GM21381 (cell line): ENCODE measurements around the gene WDR1.
"Not testable (repeated sequence)": the region's sequence is repeated elsewhere in the genome, so short reads cannot be mapped to it uniquely, and the experiment has no call there.

Experiments
- ATAC-seq: cut with Tn5 transposase; IDR thresholded peaks from one replicate; pipeline ENCODE4 v1.9.1; 2021; ENCODE audit warnings: mild to moderate bottlenecking, moderate library complexity; ENCODE audit not compliant: unreplicated experiment

WDR1 gene

DNA sequence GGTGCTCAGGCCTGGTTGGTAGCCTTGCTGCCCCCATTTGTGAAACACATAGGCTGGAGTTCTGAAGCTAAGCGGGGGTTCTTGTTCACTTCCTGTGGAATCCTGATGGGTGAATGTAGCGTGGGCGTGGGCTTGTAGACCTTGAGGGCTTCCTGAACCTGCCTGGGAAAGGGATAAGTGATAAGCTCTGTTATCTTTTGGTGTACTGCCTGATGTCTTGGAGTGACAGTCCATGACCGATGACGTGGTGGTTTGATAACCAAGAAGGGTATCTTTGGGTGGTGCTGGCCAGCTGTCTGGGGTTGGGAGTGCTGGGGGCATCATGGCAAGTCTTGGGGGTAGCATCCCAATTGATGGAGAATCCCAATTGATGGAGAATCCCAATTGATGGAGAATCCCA lies 17.5 kb upstream of the WDR1 start:
- no peak for ATAC-seq

DNA sequence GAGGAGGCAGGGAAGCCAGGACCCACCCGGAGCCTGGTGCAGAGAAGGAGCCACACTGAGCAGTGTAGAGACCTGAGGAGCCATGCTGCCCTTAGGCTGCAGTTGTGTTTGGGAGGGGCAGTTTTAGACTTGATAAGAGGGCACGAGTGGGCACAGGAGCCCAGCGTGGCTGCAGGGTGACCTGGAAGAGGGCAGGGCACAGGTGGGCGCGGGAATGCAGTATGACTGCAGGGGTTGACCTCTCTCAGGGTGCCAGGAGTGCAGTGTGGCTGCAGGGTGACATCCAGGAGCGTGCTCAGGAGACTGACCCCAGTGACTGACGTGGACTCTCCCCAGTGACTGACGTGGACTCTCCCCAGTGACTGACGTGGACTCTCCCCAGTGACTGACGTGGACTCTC lies 14.6 kb upstream of the WDR1 start:
- no peak for ATAC-seq

- ATAC-seq: no peak
Measured at GRCh38 chr4:10130178-10130888, 13.7 kb upstream of the WDR1 start.

GRCh38 chr4:10129196-10130177 lies 12.9 kb upstream of the WDR1 start:
- ATAC-seq: no peak

DNA sequence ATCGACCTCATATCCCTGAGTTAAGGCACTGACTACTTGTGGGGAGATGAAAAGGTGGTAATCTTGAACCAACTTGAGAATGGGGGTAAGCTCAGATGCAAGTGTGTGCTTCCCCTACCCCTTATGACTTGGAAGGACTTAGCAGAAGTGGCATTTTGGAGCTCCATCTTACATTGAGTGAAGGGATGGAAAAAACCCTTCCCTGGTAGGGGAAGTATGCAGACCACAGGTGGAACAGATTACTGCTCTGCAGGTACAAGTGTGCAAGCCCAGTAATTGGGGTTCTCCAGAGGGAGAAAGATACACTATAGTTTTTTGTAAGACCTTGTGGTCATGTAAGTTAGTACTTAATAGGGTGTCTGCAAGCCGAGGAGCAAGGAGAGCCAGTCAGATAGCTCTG lies 12.2 kb upstream of the WDR1 start:
- no peak for ATAC-seq

DNA sequence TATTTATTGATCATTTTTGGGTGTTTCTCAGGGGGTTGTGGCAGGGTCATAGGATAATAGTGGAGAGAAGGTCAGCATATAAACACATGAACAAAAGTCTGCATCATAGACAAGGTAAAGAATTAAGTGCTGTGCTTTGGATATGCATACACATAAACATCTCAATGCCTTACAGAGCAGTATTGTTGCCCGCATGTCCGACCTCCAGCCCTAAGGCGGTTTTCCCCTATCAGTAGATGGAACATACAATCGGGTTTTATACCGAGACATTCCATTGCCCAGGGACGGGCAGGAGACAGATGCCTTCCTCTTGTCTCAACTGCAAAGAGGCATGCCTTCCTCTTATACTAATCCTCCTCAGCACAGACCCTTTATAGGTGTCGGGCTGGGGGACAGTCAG lies 10.9 kb upstream of the WDR1 start:
- not testable (repeated sequence) for ATAC-seq

DNA sequence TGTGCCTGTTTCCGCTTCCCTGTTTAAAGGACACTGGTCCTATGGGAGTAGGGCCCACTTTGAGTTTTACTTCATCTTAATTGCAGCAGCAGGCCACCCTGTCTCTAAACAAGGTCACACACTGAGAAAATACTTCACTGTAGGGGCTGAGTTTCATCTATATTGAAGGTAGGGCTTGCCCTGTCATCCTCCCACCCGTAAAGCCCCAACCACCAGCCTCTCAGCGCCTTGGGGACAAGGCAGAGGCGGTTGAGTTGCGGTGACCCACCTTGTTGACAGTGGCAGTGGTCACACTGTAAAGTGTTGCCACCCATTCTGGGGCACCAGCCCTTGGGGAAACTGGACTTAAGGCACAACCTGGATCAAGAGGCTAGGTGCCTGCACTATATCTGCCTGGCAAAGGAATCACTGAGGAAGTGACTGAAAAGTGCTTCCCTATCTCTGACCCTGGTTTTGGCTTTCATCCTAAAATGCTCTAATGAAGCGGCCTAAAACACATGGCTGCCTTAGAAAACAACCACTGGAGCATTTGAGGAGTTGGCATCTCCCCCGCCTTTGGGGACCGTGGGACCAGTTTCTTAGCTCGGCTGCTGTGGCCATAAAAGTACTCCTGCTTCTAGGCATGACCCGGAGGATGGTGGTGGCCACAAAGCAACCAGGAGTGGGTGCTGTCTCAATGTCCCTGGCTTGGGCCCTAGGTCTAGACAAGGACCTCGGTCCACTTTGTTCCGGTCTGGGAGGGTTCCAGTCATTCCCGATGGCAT lies 7.8 kb upstream of the WDR1 start:
- ATAC-seq: no peak

GRCh38 chr4:10123227-10124101 lies 6.9 kb upstream of the WDR1 start:
- ATAC-seq: no peak

GRCh38 chr4:10122236-10122932 lies 5.8 kb upstream of the WDR1 start:
- ATAC-seq: no peak

DNA sequence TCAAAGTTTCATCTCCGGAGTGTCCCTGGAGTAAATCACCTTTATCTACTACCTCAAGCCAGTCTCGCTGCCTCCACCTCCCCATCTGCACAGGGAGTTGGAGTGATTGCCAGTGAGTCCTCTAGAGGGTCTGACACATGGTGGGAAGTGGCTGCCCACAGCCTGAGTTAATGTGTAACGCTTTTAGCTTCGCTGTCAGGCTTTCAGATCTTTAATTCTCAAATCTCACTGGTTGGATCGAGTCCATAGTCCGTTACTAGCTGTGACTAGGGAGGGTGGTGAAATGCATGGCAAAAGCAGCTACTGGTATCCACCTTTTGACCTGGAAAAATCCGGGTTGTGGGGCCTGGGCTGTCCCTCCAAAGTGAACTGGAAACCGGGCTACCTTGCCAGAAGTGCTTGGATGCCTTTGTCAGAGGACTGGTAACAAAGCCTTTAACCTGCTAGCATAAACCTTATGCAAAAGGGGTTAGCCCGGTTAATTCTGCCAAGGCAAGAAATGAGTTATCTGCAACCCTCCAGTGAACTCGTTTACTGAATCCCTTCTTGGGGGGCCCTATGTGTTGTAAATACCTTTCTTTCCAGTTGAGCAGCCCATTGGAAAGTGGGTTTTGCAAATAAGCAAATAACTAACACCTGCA lies 5.1 kb upstream of the WDR1 start:
- no peak for ATAC-seq

DNA sequence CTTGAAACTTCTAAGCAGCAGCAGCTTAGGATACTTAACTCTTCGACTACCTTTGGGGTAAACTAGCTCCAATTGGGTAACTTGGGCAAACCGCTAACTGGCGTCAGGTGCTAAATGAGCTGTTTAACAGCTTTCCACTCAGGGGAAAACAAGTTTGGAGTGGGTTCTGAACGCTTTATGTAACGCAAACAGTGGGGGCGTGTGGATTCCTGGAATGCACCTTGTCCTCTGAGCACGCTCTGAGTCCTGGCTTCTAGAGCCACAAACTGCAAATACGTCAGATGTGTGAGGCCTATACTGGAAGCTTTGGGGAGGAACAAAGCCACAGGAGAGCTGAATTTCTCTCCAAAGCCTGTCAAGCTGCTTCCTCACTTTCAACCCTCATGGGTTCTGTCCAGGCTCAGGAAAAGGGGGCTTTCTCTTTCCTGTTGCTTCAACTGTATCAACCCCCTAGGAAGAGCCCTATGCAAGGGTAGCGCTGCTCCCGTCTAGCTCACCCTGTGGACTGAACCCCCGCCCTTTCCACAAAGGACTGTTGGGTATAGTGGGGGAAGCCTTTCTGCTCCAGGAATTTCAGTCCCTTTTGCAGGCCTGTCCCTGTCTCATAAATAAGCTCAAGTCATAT lies 4.5 kb upstream of the WDR1 start:
- ATAC-seq: no peak

DNA sequence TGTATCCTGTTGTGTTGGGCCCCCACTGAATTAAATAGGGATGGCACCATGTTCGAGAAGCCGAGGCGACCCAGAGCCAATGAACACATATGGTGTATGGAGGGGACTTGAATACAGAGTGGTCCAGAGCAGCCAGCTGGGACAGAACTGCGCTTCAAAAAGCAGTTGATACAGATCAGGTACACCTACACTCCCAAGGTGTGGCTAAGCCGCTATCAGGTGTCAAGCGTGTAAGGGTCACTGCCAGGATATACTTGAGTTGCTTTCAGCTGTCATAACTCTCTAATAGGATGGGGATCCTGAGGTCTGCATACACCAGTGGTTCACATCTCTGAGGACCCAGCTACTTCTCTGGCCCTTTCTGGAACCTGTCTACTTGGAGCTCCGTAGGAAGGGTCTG lies 3.2 kb upstream of the WDR1 start:
- ATAC-seq: no peak

- ATAC-seq: no peak
Measured at GRCh38 chr4:10119278-10119677, 2.7 kb upstream of the WDR1 start.

DNA sequence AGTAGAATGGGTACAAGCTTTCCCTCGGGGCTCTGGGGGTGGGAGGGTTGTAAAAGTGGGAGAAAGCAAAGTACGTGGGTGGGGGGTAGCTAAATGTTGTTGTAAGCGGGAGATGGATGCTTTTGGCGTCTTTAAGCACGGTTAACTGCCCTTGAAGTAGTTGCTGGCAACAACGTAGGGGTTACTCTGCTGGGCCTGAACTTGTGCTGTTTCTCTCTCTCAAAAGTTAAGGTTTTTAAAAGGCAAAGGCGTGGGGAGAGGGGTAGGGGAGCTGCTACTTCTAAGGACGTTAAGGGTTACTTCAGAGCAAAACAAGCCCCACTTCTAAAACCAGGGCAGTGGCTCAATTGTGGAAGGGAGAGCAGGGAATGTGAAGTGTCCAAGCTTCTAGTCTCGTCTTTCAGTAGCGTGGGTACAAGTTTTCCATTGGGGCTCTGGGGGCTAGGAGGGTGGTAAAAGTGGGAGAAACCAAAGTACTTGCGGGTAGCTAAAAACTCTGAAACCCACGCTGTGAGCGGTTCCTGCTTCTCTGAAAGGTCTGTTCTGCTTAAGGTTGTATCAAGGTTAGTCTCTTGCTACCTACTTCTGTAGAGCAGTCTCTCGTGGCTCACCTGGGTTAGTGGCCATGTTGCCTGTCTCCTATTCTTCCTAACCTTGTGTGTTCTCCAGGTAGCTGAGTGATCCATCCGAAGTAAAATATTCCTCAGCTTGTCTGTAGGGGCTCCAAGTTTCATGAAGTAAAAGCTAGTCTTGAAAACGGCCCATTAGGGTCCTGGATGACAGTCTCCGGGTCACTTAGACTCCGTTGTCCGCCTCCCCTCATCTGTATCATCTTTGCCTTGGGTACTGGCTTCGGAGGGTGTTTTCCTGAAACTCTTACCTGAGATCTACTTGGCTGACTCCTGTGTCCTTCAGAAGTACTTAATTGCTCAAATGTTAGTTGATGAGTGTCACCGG lies 1.7 kb upstream of the WDR1 start:
- ATAC-seq: no peak

DNA sequence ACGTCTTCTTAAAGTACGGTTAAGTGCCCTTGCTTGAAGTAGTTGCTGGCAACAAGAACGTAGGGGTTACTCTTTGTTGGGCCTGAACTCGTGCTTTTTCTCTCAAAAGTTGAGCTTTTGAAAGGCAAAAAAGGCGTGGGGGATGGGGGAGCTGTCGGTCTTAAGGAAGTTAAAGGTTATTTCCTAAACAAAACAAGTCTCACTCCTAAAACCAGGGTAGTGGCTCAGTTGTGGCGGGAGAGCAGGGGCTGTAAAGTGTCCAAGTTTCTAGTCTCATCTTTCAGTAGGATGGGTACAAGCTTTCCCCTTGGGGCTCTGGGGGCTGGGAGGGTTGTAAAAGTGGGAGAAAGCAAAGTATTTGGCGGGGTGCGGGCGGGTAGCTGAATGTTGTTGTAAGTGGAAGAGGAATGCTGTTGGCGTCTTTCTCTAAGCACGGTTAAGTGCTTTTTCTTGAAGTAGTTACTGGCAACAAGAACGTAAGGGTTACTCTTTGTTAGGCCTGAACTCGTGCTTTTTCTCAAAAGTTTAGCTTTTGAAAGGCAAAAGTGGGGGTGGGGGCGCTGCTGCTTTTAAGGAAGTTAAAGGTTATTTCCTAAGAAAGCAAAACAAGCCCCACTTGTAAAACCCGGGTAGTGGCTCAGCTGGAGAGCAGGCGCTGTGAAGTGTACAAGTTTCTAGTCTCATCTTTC lies 904 bp upstream of the WDR1 start:
- no peak for ATAC-seq

- peak; percentile 40 for ATAC-seq
Measured at GRCh38 chr4:10115797-10116568, 616 bp downstream of the WDR1 start.
